Cardiac septum (tissue), 1 donor: ENCODE measurements around the gene PCED1B. TPM values are rescaled to one million over a fixed set of nuclear protein-coding genes. Genes with fewer than 3 reads are reported as not detected.
A peak's percentile ranks its signal among the peaks of the same experiment; 100 is the strongest.
"Not testable (repeated sequence)": the region's sequence is repeated elsewhere in the genome, so short reads cannot be mapped to it uniquely, and the experiment has no call there.

ENCODE experiments used
- DNase-seq: peaks from one replicate; pipeline ENCODE4 v3.0.0-alpha.2; 2020; ENCODE audit warnings: low spot score
- intact Hi-C: fragments of 100-400 bp; cut with DNase I; formaldehyde crosslinking; loops from one replicate; pipeline ENCODE4 v1.14.0; 2022
- long read RNA-seq: library from polyadenylated mRNA; unstranded; transcript quantifications from one replicate; pipeline ENCODE4 v2.0.0, GENCODE V29; 2021
- total RNA-seq: library from RNA; stranded (reverse); fragmentation: NEBNext Ultra II Directional; extraction: Animal tissue kit (Norgen Biotek cat#: 25700); gene quantifications from one replicate; pipeline ENCODE4 v1.2.1, GENCODE V29; 2021
- donor health status: DM: no; HTN: no; CAD: no.

The PCED1B gene
- total RNA-seq: 1.9 TPM
- long read RNA-seq, partial matches to known transcripts: 0 of 3 reads
- long read RNA-seq, other reads (novel, unspliced or antisense): 3 of 3 reads

GRCh38 chr12:47079468-47079980 is at the start of gene PCED1B, which contains the start of gene AMIGO2:
Gene PCED1B, plus strand, starts transcription at chr12:47079621. Its CDS starts 155,443 bp downstream, at chr12:47235064.
Gene AMIGO2, minus strand, starts transcription at chr12:47079959. Its CDS starts 957 bp downstream, at chr12:47079002.
- intact Hi-C loops: loop anchor here (10.0 kb wide), 1 partner anchor 145 kb away; no protein-coding TSS in a partner anchor
- DNase-seq: peak; percentile 87

GRCh38 chr12:47029903-47030302 is 49.5 kb upstream of the PCED1B start:
- intact Hi-C loops: loop anchor here (5.0 kb wide), 2 partner anchors 277 to 657 kb away; no protein-coding TSS in a partner anchor

GRCh38 chr12:47032644-47033043 is 46.8 kb upstream of the PCED1B start:
- DNase-seq: no peak
- intact Hi-C loops: loop anchor here (5.0 kb wide), 2 partner anchors 275 to 655 kb away; no protein-coding TSS in a partner anchor

More at GRCh38 chr12:47029903-47030302, 49.5 kb upstream of the PCED1B start:
- no peak for DNase-seq

GRCh38 chr12:47033081-47033480 is 46.3 kb upstream of the PCED1B start:
- DNase-seq: no peak
- intact Hi-C loops: loop anchor here (5.0 kb wide), 2 partner anchors 274 to 654 kb away; no protein-coding TSS in a partner anchor

- DNase-seq: no peak
- intact Hi-C loops: loop anchor here (5.0 kb wide), 2 partner anchors 273 to 653 kb away; no protein-coding TSS in a partner anchor
These were observed 45.4 kb upstream of the PCED1B start for GRCh38 chr12:47033789-47034555.

GRCh38 chr12:47034661-47035060 is 44.8 kb upstream of the PCED1B start:
- DNase-seq: no peak
- intact Hi-C loops: loop anchor here (5.0 kb wide), 3 partner anchors 273 to 653 kb away; no protein-coding TSS in a partner anchor

- DNase-seq: no peak
- intact Hi-C loops: loop anchor here (5.0 kb wide), 1 partner anchor 362 kb away; no protein-coding TSS in a partner anchor
These were observed 43.9 kb upstream of the PCED1B start for GRCh38 chr12:47035484-47035883.

- no peak for DNase-seq
- intact Hi-C loops: loop anchor here (5.0 kb wide), 1 partner anchor 359 kb away; no protein-coding TSS in a partner anchor
These were observed 41.1 kb upstream of the PCED1B start for GRCh38 chr12:47038270-47038748.

GRCh38 chr12:47039079-47039478 is 40.3 kb upstream of the PCED1B start:
- DNase-seq: no peak
- intact Hi-C loops: loop anchor here (5.0 kb wide), 1 partner anchor 358 kb away; no protein-coding TSS in a partner anchor

GRCh38 chr12:47039756-47040155 is 39.7 kb upstream of the PCED1B start:
- DNase-seq: no peak
- intact Hi-C loops: loop anchor here (5.0 kb wide), 1 partner anchor 358 kb away; no protein-coding TSS in a partner anchor

- DNase-seq: no peak
- intact Hi-C loops: no loop called here
These were observed 38.1 kb upstream of the PCED1B start for GRCh38 chr12:47041327-47041726.

GRCh38 chr12:47048541-47048940 is 30.9 kb upstream of the PCED1B start:
- intact Hi-C loops: no loop called here
- DNase-seq: no peak

GRCh38 chr12:47051291-47051690 is 28.1 kb upstream of the PCED1B start:
- DNase-seq, intact Hi-C loops: not testable (repeated sequence)

GRCh38 chr12:47052274-47052673 is 27.1 kb upstream of the PCED1B start:
- DNase-seq: no peak
- intact Hi-C loops: no loop called here

- intact Hi-C loops: no loop called here
- DNase-seq: no peak
These were observed 25.5 kb upstream of the PCED1B start for GRCh38 chr12:47053961-47054360.

- DNase-seq: no peak
- intact Hi-C loops: no loop called here
These were observed 24.8 kb upstream of the PCED1B start for GRCh38 chr12:47054659-47055058.

- intact Hi-C loops, DNase-seq: not testable (repeated sequence)
These were observed 23.6 kb upstream of the PCED1B start for GRCh38 chr12:47055856-47056255.

GRCh38 chr12:47056944-47057343 is 22.5 kb upstream of the PCED1B start:
- DNase-seq, intact Hi-C loops: not testable (repeated sequence)

GRCh38 chr12:47058640-47059039 is 20.8 kb upstream of the PCED1B start:
- DNase-seq, intact Hi-C loops: not testable (repeated sequence)

GRCh38 chr12:47065546-47065945 is 13.9 kb upstream of the PCED1B start:
- intact Hi-C loops: no loop called here
- DNase-seq: no peak
